ENCODE results near the gene TCERG1L. TPM values are rescaled to one million over a fixed set of nuclear protein-coding genes. Genes with fewer than 3 reads are reported as not detected.

The TCERG1L gene
- polyA plus RNA-seq, 3 donors, result not detected

- Mint-ChIP-seq H3K27me3 (ENCODE audit: low read depth in 3 of 3) (peaks cover 0 to 6% (median 4%) of the 10 kb centered on the region in 3 donors), H3K4me1 (no peaks in the 10 kb centered on the region), H3K27ac (no peak overlapping the region), H3K4me3 (no peak overlapping the region), H3K9me3 (peaks cover 0 to 9% (median 4%) of the 10 kb centered on the region in 7 donors), H3K36me3 (no peaks in the 10 kb centered on the region)
- H3K4me1 ChIP-seq (ENCODE audit: control insufficient read depth in 1 of 2, insufficient read depth in 2 of 2, low read length in 2 of 2), result no peaks in the 10 kb centered on the region
- H3K4me3 ChIP-seq (replicated peaks in 1 of 3; ENCODE audit: low read depth in 2 of 3, low read length in 3 of 3), result no peak overlapping the region
- no peak for DNase-seq
- no peaks in the 10 kb centered on the region for H3K79me2 ChIP-seq (ENCODE audit: insufficient read depth, low read length)
- no peak for TF ChIP-seq CTCF (IDR thresholded peaks at IDR 0.05)
- H3K27me3 ChIP-seq (ENCODE audit: control insufficient read depth in 2 of 2, insufficient read depth in 2 of 2, low read length in 2 of 2), result no peaks in the 10 kb centered on the region
- WGBS (ENCODE audit: insufficient coverage), result 76% methylated on average over 24 of the region's 25 CpGs
- H3K36me3 ChIP-seq (replicated peaks in 1 of 2; ENCODE audit: control insufficient read depth in 1 of 2, insufficient read depth in 2 of 2, low read length in 2 of 2), result no peaks in the 10 kb centered on the region
- no peak overlapping the region for H2AFZ ChIP-seq (ENCODE audit: insufficient read depth, low read depth, low read length, poor library complexity, severe bottlenecking)
- H3K4me2 ChIP-seq (replicated peaks; ENCODE audit: extremely low read depth, low read length, poor library complexity, severe bottlenecking), result no peak overlapping the region
- intact Hi-C loops (cut with micrococcal nuclease), result no loop called here
- no peaks in the 10 kb centered on the region for H3K9me3 ChIP-seq (replicated peaks in 1 of 2; ENCODE audit: control insufficient read depth in 1 of 2, insufficient read depth in 1 of 2, low read length in 2 of 2)
- H3K9ac ChIP-seq (ENCODE audit: insufficient read depth, low read length, poor library complexity, severe bottlenecking), result no peak overlapping the region
- no peaks in the 10 kb centered on the region for H4K20me1 ChIP-seq (ENCODE audit: insufficient read depth, low read length)
- H3K27ac ChIP-seq (ENCODE audit: low read depth in 1 of 2, low read length in 2 of 2), result no peak overlapping the region
Observed at GRCh38 chr10:131131726-131132591, 179.6 kb downstream of the TCERG1L start.

GRCh38 chr10:131130025-131130424 is 181.5 kb downstream of the TCERG1L start:
- DNase-seq, result no peak
- Histone ChIP-seq H3K9ac (ENCODE audit: insufficient read depth, low read length, poor library complexity, severe bottlenecking) (no peak overlapping the region), H3K27me3 (ENCODE audit: control insufficient read depth in 2 of 2, insufficient read depth in 2 of 2, low read length in 2 of 2) (no peaks in the 10 kb centered on the region), H3K4me1 (ENCODE audit: control insufficient read depth in 1 of 2, insufficient read depth in 2 of 2, low read length in 2 of 2) (no peaks in the 10 kb centered on the region), H4K20me1 (ENCODE audit: insufficient read depth, low read length) (no peaks in the 10 kb centered on the region), H3K27ac (ENCODE audit: low read depth in 1 of 2, low read length in 2 of 2) (no peak overlapping the region), H3K36me3 (replicated peaks in 1 of 2; ENCODE audit: control insufficient read depth in 1 of 2, insufficient read depth in 2 of 2, low read length in 2 of 2) (no peaks in the 10 kb centered on the region), H3K79me2 (ENCODE audit: insufficient read depth, low read length) (no peaks in the 10 kb centered on the region), H3K9me3 (replicated peaks in 1 of 2; ENCODE audit: control insufficient read depth in 1 of 2, insufficient read depth in 1 of 2, low read length in 2 of 2) (peaks cover 0 to 2% of the 10 kb centered on the region in 2 donors), H2AFZ (ENCODE audit: insufficient read depth, low read depth, low read length, poor library complexity, severe bottlenecking) (no peak overlapping the region), H3K4me2 (replicated peaks; ENCODE audit: extremely low read depth, low read length, poor library complexity, severe bottlenecking) (no peak overlapping the region), H3K4me3 (replicated peaks in 1 of 3; ENCODE audit: low read depth in 2 of 3, low read length in 3 of 3) (no peak overlapping the region)
- H3K4me1 Mint-ChIP-seq, result no peaks in the 10 kb centered on the region
- peaks cover 0 to 7% (median 4%) of the 10 kb centered on the region in 3 donors for H3K27me3 Mint-ChIP-seq (ENCODE audit: low read depth in 3 of 3)
- no peak for TF ChIP-seq CTCF (IDR thresholded peaks at IDR 0.05)
- H3K27ac Mint-ChIP-seq, result no peak overlapping the region
- H3K4me3 Mint-ChIP-seq, result no peak overlapping the region
- peaks cover 0 to 10% (median 3%) of the 10 kb centered on the region in 7 donors for H3K9me3 Mint-ChIP-seq
- WGBS (ENCODE audit: insufficient coverage), result 87% methylated on average over 3 of the region's 7 CpGs
- H3K36me3 Mint-ChIP-seq, result no peaks in the 10 kb centered on the region
- intact Hi-C loops (cut with micrococcal nuclease), result no loop called here
